ENCODE results near the gene ZFP82. TPM values are rescaled to one million over a fixed set of nuclear protein-coding genes. Genes with fewer than 3 reads are reported as not detected.

Gene ZFP82
- total RNA-seq, 1 donor, result 8.2 TPM

DNA sequence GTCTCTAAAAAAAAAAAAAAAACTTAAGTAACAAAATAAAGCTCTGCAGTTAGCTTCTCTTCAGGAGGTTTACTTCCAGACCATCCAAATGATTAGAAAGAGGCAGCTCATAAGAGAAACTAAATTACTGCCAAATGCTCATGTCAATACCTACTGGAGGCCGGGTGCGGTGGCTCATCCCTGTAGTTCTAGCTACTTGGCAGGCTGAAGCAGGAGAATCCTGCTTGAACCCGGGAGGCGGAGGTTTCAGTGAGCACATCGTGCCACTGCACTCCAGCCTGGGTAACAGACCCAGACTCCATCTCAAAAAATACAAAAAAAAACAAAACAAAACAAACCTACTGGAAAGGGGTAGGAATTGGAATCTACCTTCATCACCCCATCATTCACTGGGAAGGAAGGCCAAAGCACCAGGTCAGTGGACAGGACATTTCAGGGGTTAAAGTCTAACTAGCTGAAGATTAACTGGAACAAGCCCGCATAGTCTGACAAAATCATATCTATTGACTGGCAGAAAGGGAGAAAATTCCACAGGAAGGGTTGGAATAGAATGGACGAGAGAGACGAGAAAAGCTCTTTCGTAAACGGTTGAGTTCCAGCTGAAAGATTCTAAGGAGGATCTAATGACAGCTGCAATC lies 40.8 kb downstream of the ZFP82 start:
- no peak for DNase-seq (ENCODE audit: low read depth)
- H3K4me3 ChIP-seq (ENCODE audit: low read depth, low read length), result peak overlapping the region; percentile 80
- TF ChIP-seq, protein P1, sequence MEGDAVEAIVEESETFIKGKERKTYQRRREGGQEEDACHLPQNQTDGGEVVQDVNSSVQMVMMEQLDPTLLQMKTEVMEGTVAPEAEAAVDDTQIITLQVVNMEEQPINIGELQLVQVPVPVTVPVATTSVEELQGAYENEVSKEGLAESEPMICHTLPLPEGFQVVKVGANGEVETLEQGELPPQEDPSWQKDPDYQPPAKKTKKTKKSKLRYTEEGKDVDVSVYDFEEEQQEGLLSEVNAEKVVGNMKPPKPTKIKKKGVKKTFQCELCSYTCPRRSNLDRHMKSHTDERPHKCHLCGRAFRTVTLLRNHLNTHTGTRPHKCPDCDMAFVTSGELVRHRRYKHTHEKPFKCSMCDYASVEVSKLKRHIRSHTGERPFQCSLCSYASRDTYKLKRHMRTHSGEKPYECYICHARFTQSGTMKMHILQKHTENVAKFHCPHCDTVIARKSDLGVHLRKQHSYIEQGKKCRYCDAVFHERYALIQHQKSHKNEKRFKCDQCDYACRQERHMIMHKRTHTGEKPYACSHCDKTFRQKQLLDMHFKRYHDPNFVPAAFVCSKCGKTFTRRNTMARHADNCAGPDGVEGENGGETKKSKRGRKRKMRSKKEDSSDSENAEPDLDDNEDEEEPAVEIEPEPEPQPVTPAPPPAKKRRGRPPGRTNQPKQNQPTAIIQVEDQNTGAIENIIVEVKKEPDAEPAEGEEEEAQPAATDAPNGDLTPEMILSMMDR (IDR thresholded peaks at IDR 0.05; ENCODE audit: insufficient read depth, low read depth, low read length), result no peak

DNA sequence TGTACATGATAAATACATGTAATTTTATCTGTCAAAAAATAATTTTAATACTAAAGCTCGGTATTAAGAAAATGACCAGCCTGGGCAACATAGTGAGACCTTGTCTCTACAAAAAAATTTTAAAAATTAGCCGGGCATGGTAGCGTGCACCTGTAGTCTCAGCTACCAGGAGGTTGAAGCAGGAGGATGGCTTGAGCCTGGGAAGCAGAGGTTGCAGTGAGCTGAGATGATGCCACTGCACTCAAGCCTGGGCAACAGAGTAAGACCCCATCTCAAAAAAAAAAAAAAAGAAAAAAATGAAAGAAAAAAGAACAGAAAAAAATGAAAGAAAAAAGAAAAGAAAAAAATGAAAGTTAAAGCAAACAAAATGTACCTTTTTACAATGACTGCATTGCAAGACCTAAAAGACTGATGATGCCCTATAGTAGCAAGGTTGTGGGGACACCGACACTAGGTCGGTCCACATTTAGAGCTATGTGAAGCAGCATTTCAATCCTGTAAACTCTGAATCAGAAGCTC lies 44.7 kb downstream of the ZFP82 start:
- no peak overlapping the region for H3K4me3 ChIP-seq (ENCODE audit: low read depth, low read length)
- TF ChIP-seq, protein P1 (IDR thresholded peaks at IDR 0.05; ENCODE audit: insufficient read depth, low read depth, low read length), result no peak
- DNase-seq (ENCODE audit: low read depth), result no peak

DNA sequence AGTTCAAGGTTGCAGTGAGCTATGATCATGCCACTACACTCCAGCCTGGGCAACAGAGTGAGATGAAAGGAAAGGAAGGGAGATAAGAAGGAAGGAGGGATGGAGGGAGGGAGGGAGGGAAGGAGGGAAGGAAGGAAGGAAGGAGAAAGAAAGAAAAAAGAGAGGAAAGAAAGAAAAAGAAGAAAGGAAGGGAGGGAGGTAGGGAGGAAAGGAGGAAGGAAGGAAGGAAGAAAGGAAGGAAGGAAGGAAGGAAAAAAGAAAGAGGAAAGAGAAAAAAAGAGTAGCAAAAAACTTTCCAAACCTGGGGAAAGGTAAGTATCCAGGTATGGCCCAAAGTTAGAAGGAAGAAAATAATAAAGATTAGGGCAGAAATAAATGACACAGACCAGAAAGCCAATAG lies 46.6 kb downstream of the ZFP82 start:
- no peak for DNase-seq (ENCODE audit: low read depth)
- TF ChIP-seq, protein P1 (IDR thresholded peaks at IDR 0.05; ENCODE audit: insufficient read depth, low read depth, low read length), result no peak
- H3K4me3 ChIP-seq (ENCODE audit: low read depth, low read length), result no peak overlapping the region

DNA sequence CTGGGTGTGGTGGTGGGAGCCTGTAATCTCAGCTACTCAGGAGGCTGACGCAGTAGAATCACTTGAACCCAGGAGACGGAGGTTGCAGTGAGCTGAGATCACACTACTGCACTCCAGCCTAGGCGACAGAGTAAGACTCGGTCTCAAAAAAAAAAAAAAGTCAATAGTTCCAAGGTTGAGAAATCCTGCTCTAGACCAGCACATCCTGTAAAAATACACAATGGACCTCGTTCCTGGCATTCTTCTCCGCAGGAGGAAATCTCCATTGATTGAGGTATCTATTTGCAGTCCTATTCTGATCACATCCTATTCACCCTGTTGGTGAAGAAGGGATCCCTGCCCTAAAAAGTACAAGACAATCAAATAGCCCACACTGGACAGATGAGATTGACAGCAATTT lies 54.6 kb downstream of the ZFP82 start:
- no peak for DNase-seq (ENCODE audit: low read depth)
- no peak overlapping the region for H3K4me3 ChIP-seq (ENCODE audit: low read depth, low read length)
- TF ChIP-seq, protein P1 (IDR thresholded peaks at IDR 0.05; ENCODE audit: insufficient read depth, low read depth, low read length), result no peak

Other genes with a start within 250 kb of the ZFP82 start
- gene ZNF565, start 204.0 kb downstream of the ZFP82 start, total RNA-seq, result 1.6 and 4.3 TPM in 2 replicates
- gene ZNF146, start 203.5 kb downstream of the ZFP82 start, total RNA-seq, result 59.6 and 85.1 TPM in 2 replicates
- 2.6 and 4.7 TPM in 2 replicates for gene ZFP14, start 39.4 kb downstream of the ZFP82 start, total RNA-seq
- gene ZNF566, start 70.9 kb upstream of the ZFP82 start, total RNA-seq, result 8.4 and 11.2 TPM in 2 replicates
- gene ZNF260, start 109.6 kb upstream of the ZFP82 start, total RNA-seq, result 11.3 and 21.6 TPM in 2 replicates
- 7.7 and 14.2 TPM in 2 replicates for gene ZNF529, start 154.6 kb upstream of the ZFP82 start, total RNA-seq
- 5.2 and 10.4 TPM in 2 replicates for gene ZNF382, start 186.7 kb upstream of the ZFP82 start, total RNA-seq
- gene ZNF461, start 248.2 kb upstream of the ZFP82 start, total RNA-seq, result 10.3 and 13.4 TPM in 2 replicates